Stimulated activated naive CD8-positive, alpha-beta T cell treated with anti-CD3 and anti-CD28 coated beads, Interleukin-15, amount 100 ng/mL, for 72 hours (primary cell): ENCODE results near the gene MTCH1.
"Not testable (repeated sequence)": the region's sequence is repeated elsewhere in the genome, so short reads cannot be mapped to it uniquely, and the experiment has no call there.

Experiments used
- ATAC-seq: fragments of 150-1000 bp; cut with Tn5 transposase; 2 replicates; pipeline ENCODE4 v1.10.0; 2021; ENCODE audit warnings: mild to moderate bottlenecking, moderate library complexity
- DNase-seq, 2 donors: peaks; one replicate each; pipeline ENCODE4 v3.0.0; 2021 to 2022
- H3K27ac Mint-ChIP-seq, 2 donors: one replicate each; pipeline ENCODE4 v1.8.0; 2022; ENCODE audit warnings: mild to moderate bottlenecking in 2 of 2, mixed read lengths in 2 of 2, moderate library complexity in 2 of 2
- H3K27me3 Mint-ChIP-seq: one replicate; pipeline ENCODE4 v1.8.0; 2022; ENCODE audit warnings: mixed read lengths
- H3K4me1 Mint-ChIP-seq: one replicate; pipeline ENCODE4 v1.8.0; 2022; ENCODE audit warnings: mild to moderate bottlenecking, mixed read lengths
- H3K4me3 Mint-ChIP-seq, 2 donors: one replicate each; pipeline ENCODE4 v1.8.0; 2022; ENCODE audit warnings: mild to moderate bottlenecking in 2 of 2, mixed read lengths in 2 of 2, moderate library complexity in 1 of 2
- H3K9me3 Mint-ChIP-seq, 2 donors: one replicate each; pipeline ENCODE4 v1.8.0; 2022; ENCODE audit warnings: mixed read lengths in 2 of 2

The MTCH1 gene

GRCh38 chr6:36958775-36959554, 27.0 kb downstream of the MTCH1 start:
- no peaks in the 10 kb centered on the region for H3K27me3 Mint-ChIP-seq
- DNase-seq (no peak), ATAC-seq (no peak)
- no peaks in the 10 kb centered on the region for H3K9me3 Mint-ChIP-seq
- no peak overlapping the region for H3K27ac Mint-ChIP-seq
- H3K4me3 Mint-ChIP-seq: no peak overlapping the region
- H3K4me1 Mint-ChIP-seq: peaks cover 55% of the 10 kb centered on the region

GRCh38 chr6:36957773-36958271, 28.2 kb downstream of the MTCH1 start:
- Mint-ChIP-seq H3K27me3 (no peaks in the 10 kb centered on the region), H3K4me3 (no peak overlapping the region)

GRCh38 chr6:36956446-36956820, 29.6 kb downstream of the MTCH1 start:
- Mint-ChIP-seq H3K4me3 (no peak overlapping the region), H3K27me3 (no peaks in the 10 kb centered on the region), H3K27ac (no peak overlapping the region), H3K4me1 (peaks cover 35% of the 10 kb centered on the region), H3K9me3 (no peaks in the 10 kb centered on the region)
- ATAC-seq (no peak), DNase-seq (no peak)

More at GRCh38 chr6:36957773-36958271, 28.2 kb downstream of the MTCH1 start:
- DNase-seq: no peak
- Mint-ChIP-seq H3K4me1 (peaks cover 49% of the 10 kb centered on the region), H3K27ac (no peak overlapping the region), H3K9me3 (no peaks in the 10 kb centered on the region)
- no peak for ATAC-seq

- Mint-ChIP-seq H3K27ac (no peak overlapping the region), H3K9me3 (no peaks in the 10 kb centered on the region), H3K4me3 (no peak overlapping the region), H3K4me1 (peaks cover 29% of the 10 kb centered on the region), H3K27me3 (no peaks in the 10 kb centered on the region)
- no peak for DNase-seq
- ATAC-seq: peak; percentile 29
Observed at GRCh38 chr6:36955671-36956445, 30.1 kb downstream of the MTCH1 start.

GRCh38 chr6:36955136-36955535, 30.9 kb downstream of the MTCH1 start:
- no peaks in the 10 kb centered on the region for H3K9me3 Mint-ChIP-seq
- H3K4me1 Mint-ChIP-seq: peaks cover 29% of the 10 kb centered on the region
- ATAC-seq (no peak), DNase-seq (no peak)
- peak overlapping the region in 1 of 2 donors; percentile 49 for H3K27ac Mint-ChIP-seq
- H3K27me3 Mint-ChIP-seq: no peaks in the 10 kb centered on the region
- peak overlapping the region in 1 of 2 donors; percentile 11 for H3K4me3 Mint-ChIP-seq

GRCh38 chr6:36954262-36954931, 31.6 kb downstream of the MTCH1 start, which contains the start of gene PI16:
PI16 (plus strand) TSS chr6:36954738; CDS start chr6:36954761, 23 bp downstream.
- no peaks in the 10 kb centered on the region for H3K9me3 Mint-ChIP-seq
- H3K27me3 Mint-ChIP-seq: no peaks in the 10 kb centered on the region
- H3K4me1 Mint-ChIP-seq: peaks cover 33% of the 10 kb centered on the region
- ATAC-seq: peak; percentile 46
- peak within 1 kb of the TSS in 1 of 2 donors; percentile 49 for H3K27ac Mint-ChIP-seq
- H3K4me3 Mint-ChIP-seq: peak within 1 kb of the TSS in 1 of 2 donors; percentile 11
- no peak for DNase-seq

- ATAC-seq (no peak), DNase-seq (no peak)
- no peak overlapping the region for H3K27ac Mint-ChIP-seq
- H3K27me3 Mint-ChIP-seq: no peaks in the 10 kb centered on the region
- peaks cover 38% of the 10 kb centered on the region for H3K4me1 Mint-ChIP-seq
- H3K9me3 Mint-ChIP-seq: no peaks in the 10 kb centered on the region
- no peak overlapping the region for H3K4me3 Mint-ChIP-seq
Observed at GRCh38 chr6:36953931-36954261, 32.1 kb downstream of the MTCH1 start.

GRCh38 chr6:36949636-36950035, 36.4 kb downstream of the MTCH1 start:
- H3K27ac Mint-ChIP-seq: peak overlapping the region in 1 of 2 donors; percentile 30
- H3K27me3 Mint-ChIP-seq: no peaks in the 10 kb centered on the region
- ATAC-seq (no peak), DNase-seq (no peak)
- H3K4me1 Mint-ChIP-seq: peaks cover 49% of the 10 kb centered on the region
- no peaks in the 10 kb centered on the region for H3K9me3 Mint-ChIP-seq
- H3K4me3 Mint-ChIP-seq: no peak overlapping the region

GRCh38 chr6:36949076-36949475, 36.9 kb downstream of the MTCH1 start:
- Mint-ChIP-seq H3K27ac (peak overlapping the region; percentile 30 to 65), H3K4me1 (peaks cover 49% of the 10 kb centered on the region)
- not testable (repeated sequence) for DNase-seq, ATAC-seq, H3K27me3 Mint-ChIP-seq, H3K4me3 Mint-ChIP-seq, H3K9me3 Mint-ChIP-seq

- Mint-ChIP-seq H3K4me3 (no peak overlapping the region), H3K4me1 (peaks cover 52% of the 10 kb centered on the region), H3K27me3 (peaks cover 9% of the 10 kb centered on the region), H3K9me3 (no peaks in the 10 kb centered on the region), H3K27ac (peak overlapping the region; percentile 37 to 63)
- ATAC-seq: peak; percentile 95
- peak in 1 of 2 donors; percentile 39 for DNase-seq
Observed at GRCh38 chr6:36947570-36948351, 38.2 kb downstream of the MTCH1 start.

GRCh38 chr6:36946526-36946925, 39.5 kb downstream of the MTCH1 start:
- Mint-ChIP-seq H3K4me1 (peaks cover 52% of the 10 kb centered on the region), H3K4me3 (no peak overlapping the region), H3K27ac (no peak overlapping the region), H3K27me3 (peaks cover 9% of the 10 kb centered on the region), H3K9me3 (no peaks in the 10 kb centered on the region)
- DNase-seq: no peak
- ATAC-seq: no peak

GRCh38 chr6:36945301-36945700, 40.7 kb downstream of the MTCH1 start:
- H3K4me1 Mint-ChIP-seq: peaks cover 52% of the 10 kb centered on the region
- DNase-seq: no peak
- no peak overlapping the region for H3K4me3 Mint-ChIP-seq
- H3K27me3 Mint-ChIP-seq: peaks cover 11% of the 10 kb centered on the region
- H3K27ac Mint-ChIP-seq: no peak overlapping the region
- ATAC-seq: no peak
- no peaks in the 10 kb centered on the region for H3K9me3 Mint-ChIP-seq

- ATAC-seq: no peak
- Mint-ChIP-seq H3K4me3 (no peak overlapping the region), H3K4me1 (peaks cover 51% of the 10 kb centered on the region), H3K27ac (no peak overlapping the region), H3K9me3 (no peaks in the 10 kb centered on the region), H3K27me3 (peaks cover 17% of the 10 kb centered on the region)
- no peak for DNase-seq
Observed at GRCh38 chr6:36944650-36945049, 41.3 kb downstream of the MTCH1 start.

- H3K9me3 Mint-ChIP-seq, H3K4me3 Mint-ChIP-seq, DNase-seq, H3K27ac Mint-ChIP-seq, ATAC-seq: not testable (repeated sequence)
- Mint-ChIP-seq H3K27me3 (peaks cover 17% of the 10 kb centered on the region), H3K4me1 (peaks cover 28% of the 10 kb centered on the region)
Observed at GRCh38 chr6:36942329-36942728, 43.7 kb downstream of the MTCH1 start.

- not testable (repeated sequence) for H3K9me3 Mint-ChIP-seq, H3K4me3 Mint-ChIP-seq, ATAC-seq, H3K27ac Mint-ChIP-seq, DNase-seq
- Mint-ChIP-seq H3K27me3 (peaks cover 17% of the 10 kb centered on the region), H3K4me1 (peaks cover 22% of the 10 kb centered on the region)
Observed at GRCh38 chr6:36941561-36941960, 44.4 kb downstream of the MTCH1 start.
